Testis (tissue), 3 donors: ENCODE results near the gene PTPRE. TPM values are rescaled to one million over a fixed set of nuclear protein-coding genes. Genes with fewer than 3 reads are reported as not detected.

ENCODE experiments used
- DNase-seq: peaks from one replicate; pipeline ENCODE4 v3.0.0-alpha.2; 2019
- H3K27ac ChIP-seq, 2 donors: fragments of 200-600 bp; sonication (generic); one replicate each; pipeline ENCODE4 v1.5.1; 2019
- H3K27me3 ChIP-seq: fragments of 200-600 bp; sonication (generic); one replicate; pipeline ENCODE4 v1.5.1; 2019
- H3K36me3 ChIP-seq: fragments of 200-600 bp; sonication (generic); one replicate; pipeline ENCODE4 v1.5.1; 2017; ENCODE audit warnings: low read depth; ENCODE audit errors: missing control alignments
- H3K4me1 ChIP-seq: fragments of 200-600 bp; sonication (generic); one replicate; pipeline ENCODE4 v1.5.1; 2019
- H3K4me3 ChIP-seq, 2 donors: fragments of 200-600 bp; sonication (generic); one replicate each; pipeline ENCODE4 v1.5.1; 2017 to 2019
- H3K9me3 ChIP-seq: fragments of 200-600 bp; sonication (generic); one replicate; pipeline ENCODE4 v1.5.1; 2017
- CTCF ChIP-seq, 3 experiments: fragments of 450-650 bp in 2 of 3; fragments of 200-600 bp in 1 of 3; sonication (generic) in 1 of 3; IDR thresholded peaks; one replicate each; pipeline ENCODE4 v1.5.1; 2016 to 2019; ENCODE audit warnings: antibody characterized with exemption in 3 of 3, mild to moderate bottlenecking in 2 of 3, moderate library complexity in 1 of 3
- POLR2A ChIP-seq: fragments of 450-650 bp; IDR thresholded peaks from one replicate; pipeline ENCODE4 v1.6.1; 2017; ENCODE audit warnings: antibody characterized with exemption, mild to moderate bottlenecking, moderate library complexity
- WGBS, 2 donors: methylation state at CpG; one replicate each; pipeline ENCODE4 v1.1.5; 2018; 5-methylcytosine and 5-hydroxymethylcytosine counted together
- intact Hi-C: fragments of 100-400 bp; cut with DNase I; formaldehyde crosslinking; loops from one replicate; pipeline ENCODE4 v1.15.1; 2023; ENCODE audit warnings: low total_unique reads
- polyA plus RNA-seq: library from polyadenylated mRNA; stranded (reverse); fragments of 350-450 nt; fragmentation: Illumina TruSeq; extraction: RNeasy Lipid Tissue Mini Kit (QIAGEN cat#74804); gene quantifications from one replicate; pipeline ENCODE4 v1.2.3, GENCODE V29; 2014; ENCODE audit warnings: low read depth, low replicate concordance; ENCODE audit not compliant: insufficient read depth
- total RNA-seq, 2 donors: library from RNA; depleted of rRNA; stranded (reverse); fragments of >200 nt; gene quantifications; one replicate each; pipeline ENCODE4 v1.2.3, GENCODE V29; 2016

The PTPRE gene
- total and polyA plus RNA-seq, 3 donors from 2014 or later, result 10.0 to 26.6 (median 15.3) TPM

DNA sequence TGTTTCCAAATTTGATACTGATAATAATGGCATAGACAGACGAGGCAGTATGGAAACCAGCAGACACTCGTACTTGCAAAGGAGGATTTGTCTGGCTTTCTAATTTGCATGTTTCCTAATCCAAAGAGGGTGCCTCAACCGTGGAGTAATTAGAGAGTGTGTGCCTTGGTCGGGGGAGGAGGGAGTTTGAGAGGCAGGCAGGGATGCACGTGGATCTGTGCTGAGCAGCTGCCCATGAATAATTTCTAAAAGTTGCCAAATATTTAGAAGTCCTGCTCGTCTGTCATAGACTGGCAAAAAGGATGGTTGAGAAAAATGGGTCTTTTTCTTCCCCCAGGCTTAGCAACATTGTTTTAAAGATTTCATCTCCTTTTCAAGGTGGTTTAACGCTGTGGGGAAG lies 69.4 kb downstream of the PTPRE start:
- Histone ChIP-seq H3K4me1 (peaks cover 38% of the 10 kb centered on the region), H3K27me3 (no peaks in the 10 kb centered on the region), H3K36me3 (no peaks in the 10 kb centered on the region), H3K4me3 (no peak overlapping the region), H3K27ac (peak overlapping the region; percentile 3 to 82), H3K9me3 (no peaks in the 10 kb centered on the region)
- peak; percentile 46 for DNase-seq
- WGBS, 2 donors, result 46 to 57% methylated on average over 7 of the region's 7 CpGs
- TF ChIP-seq CTCF (IDR thresholded peaks at IDR 0.05) (no peak), POLR2A (no peak)
- intact Hi-C loops, result no loop called here

DNA sequence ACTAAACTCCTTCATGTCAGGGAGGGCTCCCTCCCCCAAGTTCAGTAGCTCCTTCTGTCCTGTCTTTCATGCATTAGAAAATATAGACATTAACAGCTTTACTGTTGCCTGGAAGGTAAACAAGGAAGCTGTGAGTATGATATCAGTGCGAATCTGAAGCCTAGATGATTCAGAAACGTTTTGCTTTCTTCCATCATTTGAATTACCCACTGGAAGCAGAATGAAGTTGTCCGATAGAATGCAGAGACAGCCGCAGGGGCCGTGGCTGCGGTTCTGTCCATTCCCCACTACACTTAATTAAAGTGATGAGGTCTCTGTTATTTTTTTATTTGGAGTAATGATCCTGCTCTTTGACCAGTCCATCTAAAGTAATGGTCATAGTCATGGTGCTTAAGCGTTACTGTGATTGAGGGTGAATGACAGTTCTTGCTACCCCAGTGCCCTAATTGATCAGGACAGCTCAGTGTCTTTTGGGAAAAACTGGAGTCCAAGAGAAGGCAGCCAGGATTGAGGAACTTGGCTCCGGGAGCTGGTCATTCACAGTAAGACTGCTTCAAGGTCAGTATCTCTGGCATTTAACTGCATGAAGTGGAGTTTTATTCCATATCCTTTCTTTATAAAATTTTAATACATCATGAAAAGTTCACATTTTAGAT lies 69.9 kb downstream of the PTPRE start:
- no peaks in the 10 kb centered on the region for H3K36me3 ChIP-seq
- H3K9me3 ChIP-seq, result no peaks in the 10 kb centered on the region
- WGBS, 2 donors, result 29 to 39% methylated on average over 8 of the region's 8 CpGs
- H3K27me3 ChIP-seq, result no peaks in the 10 kb centered on the region
- DNase-seq, result peak; percentile 32
- peak overlapping the region; percentile 3 to 82 for H3K27ac ChIP-seq
- H3K4me1 ChIP-seq, result peaks cover 37% of the 10 kb centered on the region
- intact Hi-C loops, result no loop called here
- no peak overlapping the region for H3K4me3 ChIP-seq
- no peak for TF ChIP-seq CTCF (IDR thresholded peaks at IDR 0.05)
- no peak for TF ChIP-seq POLR2A

GRCh38 chr10:127977357-127978009 lies 70.6 kb downstream of the PTPRE start:
- Histone ChIP-seq H3K4me1 (peaks cover 31% of the 10 kb centered on the region), H3K36me3 (no peaks in the 10 kb centered on the region), H3K4me3 (no peak overlapping the region), H3K9me3 (no peaks in the 10 kb centered on the region), H3K27me3 (no peaks in the 10 kb centered on the region), H3K27ac (peak overlapping the region; percentile 3 to 82)
- DNase-seq, result peak; percentile 60
- WGBS, 2 donors, result 15 to 28% methylated on average over 12 of the region's 12 CpGs
- intact Hi-C loops, result no loop called here
- TF ChIP-seq CTCF (IDR thresholded peaks at IDR 0.05), result no peak
- no peak for TF ChIP-seq POLR2A

GRCh38 chr10:127978481-127978880 lies 71.6 kb downstream of the PTPRE start:
- peak overlapping the region; percentile 3 to 82 for H3K27ac ChIP-seq
- WGBS, 2 donors, result 93 to 97% methylated on average over 9 of the region's 9 CpGs

More at GRCh38 chr10:127978481-127978880, 71.6 kb downstream of the PTPRE start:
- intact Hi-C loops, result no loop called here
- no peaks in the 10 kb centered on the region for H3K9me3 ChIP-seq
- no peaks in the 10 kb centered on the region for H3K36me3 ChIP-seq
- no peaks in the 10 kb centered on the region for H3K27me3 ChIP-seq
- no peak for TF ChIP-seq POLR2A
- no peak for TF ChIP-seq CTCF (IDR thresholded peaks at IDR 0.05)
- H3K4me1 ChIP-seq, result peaks cover 27% of the 10 kb centered on the region
- no peak for DNase-seq
- no peak overlapping the region for H3K4me3 ChIP-seq
